Measurements from ENCODE around the gene STK10.

GRCh38 chr5:172109749-172110148, 78.3 kb downstream of the STK10 start:
- TF ChIP-seq, protein P1, sequence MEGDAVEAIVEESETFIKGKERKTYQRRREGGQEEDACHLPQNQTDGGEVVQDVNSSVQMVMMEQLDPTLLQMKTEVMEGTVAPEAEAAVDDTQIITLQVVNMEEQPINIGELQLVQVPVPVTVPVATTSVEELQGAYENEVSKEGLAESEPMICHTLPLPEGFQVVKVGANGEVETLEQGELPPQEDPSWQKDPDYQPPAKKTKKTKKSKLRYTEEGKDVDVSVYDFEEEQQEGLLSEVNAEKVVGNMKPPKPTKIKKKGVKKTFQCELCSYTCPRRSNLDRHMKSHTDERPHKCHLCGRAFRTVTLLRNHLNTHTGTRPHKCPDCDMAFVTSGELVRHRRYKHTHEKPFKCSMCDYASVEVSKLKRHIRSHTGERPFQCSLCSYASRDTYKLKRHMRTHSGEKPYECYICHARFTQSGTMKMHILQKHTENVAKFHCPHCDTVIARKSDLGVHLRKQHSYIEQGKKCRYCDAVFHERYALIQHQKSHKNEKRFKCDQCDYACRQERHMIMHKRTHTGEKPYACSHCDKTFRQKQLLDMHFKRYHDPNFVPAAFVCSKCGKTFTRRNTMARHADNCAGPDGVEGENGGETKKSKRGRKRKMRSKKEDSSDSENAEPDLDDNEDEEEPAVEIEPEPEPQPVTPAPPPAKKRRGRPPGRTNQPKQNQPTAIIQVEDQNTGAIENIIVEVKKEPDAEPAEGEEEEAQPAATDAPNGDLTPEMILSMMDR (IDR thresholded peaks at IDR 0.05) = no peak
- TF ChIP-seq POLR2A (IDR thresholded peaks at IDR 0.05) = no peak

All from body of pancreas (tissue), 4 donors.